Epithelial cell of proximal tubule (primary cell): ENCODE results near the gene MYO18B. TPM values are rescaled to one million over a fixed set of nuclear protein-coding genes. Genes with fewer than 3 reads are reported as not detected.

Experiments
- DNase-seq: peaks from one replicate; pipeline ENCODE4 v3.0.0-alpha.2; 2011; ENCODE audit warnings: low read depth
- H3K4me3 ChIP-seq: 2 replicates; pipeline ENCODE4 v1.5.1; 2011; ENCODE audit warnings: low read depth, mild to moderate bottlenecking, low read length
- total RNA-seq: library from RNA; depleted of rRNA; stranded (reverse); fragments of >200 nt; gene quantifications from 2 replicates; pipeline ENCODE4 v1.2.3, GENCODE V29; 2015
- TF ChIP-seq, protein P1 (sequence below): conservative IDR thresholded peaks from 2 replicates; pipeline ENCODE4 v1.5.1; 2012; ENCODE audit warnings: low read depth, mild to moderate bottlenecking, low read length

The MYO18B gene
- total RNA-seq, 1 donor from 2014 or later: not detected

DNA sequence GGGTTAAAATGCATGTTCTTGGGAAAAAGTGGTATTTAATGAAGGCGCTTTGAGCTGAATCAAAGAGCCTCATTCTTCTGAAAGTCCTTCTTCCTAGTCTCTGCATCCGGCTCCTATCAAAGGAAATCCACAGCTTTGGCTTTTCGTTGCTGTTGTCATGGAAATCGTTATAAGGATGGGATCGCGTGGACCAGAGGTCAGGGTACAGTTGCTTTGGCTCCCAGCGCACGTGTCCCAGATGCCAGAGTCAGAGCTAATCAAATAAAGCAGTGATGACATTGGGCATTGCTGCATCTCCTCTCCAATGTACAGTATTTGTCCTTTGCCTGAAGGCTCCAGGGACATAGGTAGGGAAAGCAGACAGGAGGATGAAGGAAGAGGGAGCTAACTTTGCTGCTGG, 181.9 kb downstream of the MYO18B start:
- no peak for DNase-seq
- TF ChIP-seq, protein P1, sequence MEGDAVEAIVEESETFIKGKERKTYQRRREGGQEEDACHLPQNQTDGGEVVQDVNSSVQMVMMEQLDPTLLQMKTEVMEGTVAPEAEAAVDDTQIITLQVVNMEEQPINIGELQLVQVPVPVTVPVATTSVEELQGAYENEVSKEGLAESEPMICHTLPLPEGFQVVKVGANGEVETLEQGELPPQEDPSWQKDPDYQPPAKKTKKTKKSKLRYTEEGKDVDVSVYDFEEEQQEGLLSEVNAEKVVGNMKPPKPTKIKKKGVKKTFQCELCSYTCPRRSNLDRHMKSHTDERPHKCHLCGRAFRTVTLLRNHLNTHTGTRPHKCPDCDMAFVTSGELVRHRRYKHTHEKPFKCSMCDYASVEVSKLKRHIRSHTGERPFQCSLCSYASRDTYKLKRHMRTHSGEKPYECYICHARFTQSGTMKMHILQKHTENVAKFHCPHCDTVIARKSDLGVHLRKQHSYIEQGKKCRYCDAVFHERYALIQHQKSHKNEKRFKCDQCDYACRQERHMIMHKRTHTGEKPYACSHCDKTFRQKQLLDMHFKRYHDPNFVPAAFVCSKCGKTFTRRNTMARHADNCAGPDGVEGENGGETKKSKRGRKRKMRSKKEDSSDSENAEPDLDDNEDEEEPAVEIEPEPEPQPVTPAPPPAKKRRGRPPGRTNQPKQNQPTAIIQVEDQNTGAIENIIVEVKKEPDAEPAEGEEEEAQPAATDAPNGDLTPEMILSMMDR: no peak
- no peak overlapping the region for H3K4me3 ChIP-seq

DNA sequence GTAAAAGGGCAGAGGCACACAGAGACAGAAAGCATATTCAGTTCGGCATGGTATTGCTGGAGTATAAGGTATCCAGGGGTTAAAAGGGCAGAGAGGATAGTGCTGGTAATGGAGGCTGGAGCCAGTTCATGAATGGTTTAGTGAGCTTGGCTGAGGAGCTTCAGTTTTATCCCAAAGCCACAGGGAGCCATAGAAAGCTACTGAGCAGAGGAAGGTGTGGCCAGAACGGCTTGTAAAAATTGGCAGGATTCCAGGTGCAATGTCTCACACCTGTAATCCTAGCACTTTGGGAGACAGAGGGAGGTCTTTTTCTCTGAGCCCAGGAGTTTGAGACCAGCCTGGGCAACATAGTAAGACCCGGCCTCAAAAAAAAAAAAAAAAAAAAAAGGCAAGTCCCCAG, 186.1 kb downstream of the MYO18B start:
- no peak overlapping the region for H3K4me3 ChIP-seq
- TF ChIP-seq, protein P1: no peak
- no peak for DNase-seq

DNA sequence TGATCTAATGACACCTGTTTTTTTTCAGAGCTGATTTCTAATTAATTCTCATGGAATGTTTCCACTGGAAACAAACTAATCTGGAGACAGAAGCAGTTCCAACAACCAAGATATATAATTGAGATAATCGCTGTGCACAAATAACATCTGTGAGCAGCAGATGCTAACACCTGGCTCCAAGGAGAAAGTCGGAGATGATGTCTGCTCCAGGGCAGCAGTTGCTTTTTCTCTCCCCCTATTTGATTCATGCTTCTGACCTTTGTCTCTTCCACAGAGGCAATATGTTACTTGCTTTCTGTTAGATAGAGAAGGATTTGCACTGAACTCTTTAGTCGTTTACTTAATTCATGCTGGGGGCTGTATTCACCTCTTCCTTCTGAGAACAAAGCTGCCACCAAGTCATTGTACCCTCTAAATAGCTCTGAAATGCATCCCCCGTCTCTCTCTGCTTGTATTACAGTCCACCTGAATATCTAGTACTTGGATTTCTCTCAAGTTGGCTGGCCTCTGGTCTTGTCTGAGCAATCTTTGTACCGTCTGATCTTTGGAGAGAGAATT, 187.4 kb downstream of the MYO18B start:
- no peak overlapping the region for H3K4me3 ChIP-seq
- TF ChIP-seq, protein P1: no peak
- no peak for DNase-seq

DNA sequence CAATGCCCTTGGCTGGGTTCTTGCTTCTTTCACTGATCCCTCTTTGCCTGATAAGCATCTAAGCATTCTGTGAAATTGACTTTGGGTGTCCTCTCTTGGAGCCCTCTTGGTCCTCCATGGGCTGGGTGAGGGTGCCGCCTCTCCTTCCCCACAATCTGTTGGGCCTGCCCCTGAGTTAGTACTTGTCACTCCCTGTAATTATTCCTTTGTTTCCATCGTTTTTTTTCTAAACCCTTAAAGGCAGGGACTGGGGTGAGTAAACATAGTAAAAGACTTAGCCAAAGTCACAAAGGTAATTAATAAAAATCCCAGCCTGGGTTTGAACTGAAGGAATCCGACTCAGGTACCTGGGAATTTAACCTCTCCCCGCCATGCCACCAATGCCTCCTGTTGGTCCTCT, 188.1 kb downstream of the MYO18B start:
- TF ChIP-seq, protein P1: no peak
- H3K4me3 ChIP-seq: no peak overlapping the region
- no peak for DNase-seq

GRCh38 chr22:25930788-25931310, 188.9 kb downstream of the MYO18B start:
- TF ChIP-seq, protein P1: no peak
- no peak for DNase-seq
- H3K4me3 ChIP-seq: no peak overlapping the region

GRCh38 chr22:25933158-25933788, 191.3 kb downstream of the MYO18B start:
- DNase-seq: no peak
- TF ChIP-seq, protein P1: no peak
- H3K4me3 ChIP-seq: no peak overlapping the region
